Brain microvascular endothelial cell (primary cell): ENCODE results near the gene TBC1D21.

Experiments used
- DNase-seq: peaks from one replicate; pipeline ENCODE4 v3.0.0-alpha.2; 2020
- H3K27ac ChIP-seq: fragments of 250-450 bp; sonication (Bioruptor Pico); 2 replicates; pipeline ENCODE4 v1.5.1; 2020; ENCODE audit warnings: mild to moderate bottlenecking, moderate library complexity
- H3K27me3 ChIP-seq: fragments of 250-450 bp; sonication (Bioruptor Pico); replicated peaks from 2 replicates; pipeline ENCODE4 v1.5.1; 2020; ENCODE audit warnings: mild to moderate bottlenecking
- H3K36me3 ChIP-seq: fragments of 250-450 bp; sonication (Bioruptor Pico); replicated peaks from 2 replicates; pipeline ENCODE4 v1.5.1; 2020; ENCODE audit warnings: mild to moderate bottlenecking
- H3K4me3 ChIP-seq: 2 replicates; pipeline ENCODE4 v1.5.1; 2011; ENCODE audit warnings: low read depth, mild to moderate bottlenecking, control low read depth, low read length, moderate library complexity
- in situ Hi-C: cut with HindIII; loops from 2 replicates; pipeline ENCODE4 v1.10.0; 2017; ENCODE audit warnings: low sequenced_read_pairs, low pct_ligation_motif_present
- TF ChIP-seq, protein P1 (sequence below): IDR thresholded peaks from 2 replicates; pipeline ENCODE4 v1.5.1; 2011; ENCODE audit warnings: low read depth, mild to moderate bottlenecking, moderate library complexity, low read length, control low read depth, inconsistent platforms; ENCODE audit errors: missing control alignments

The TBC1D21 gene

DNA sequence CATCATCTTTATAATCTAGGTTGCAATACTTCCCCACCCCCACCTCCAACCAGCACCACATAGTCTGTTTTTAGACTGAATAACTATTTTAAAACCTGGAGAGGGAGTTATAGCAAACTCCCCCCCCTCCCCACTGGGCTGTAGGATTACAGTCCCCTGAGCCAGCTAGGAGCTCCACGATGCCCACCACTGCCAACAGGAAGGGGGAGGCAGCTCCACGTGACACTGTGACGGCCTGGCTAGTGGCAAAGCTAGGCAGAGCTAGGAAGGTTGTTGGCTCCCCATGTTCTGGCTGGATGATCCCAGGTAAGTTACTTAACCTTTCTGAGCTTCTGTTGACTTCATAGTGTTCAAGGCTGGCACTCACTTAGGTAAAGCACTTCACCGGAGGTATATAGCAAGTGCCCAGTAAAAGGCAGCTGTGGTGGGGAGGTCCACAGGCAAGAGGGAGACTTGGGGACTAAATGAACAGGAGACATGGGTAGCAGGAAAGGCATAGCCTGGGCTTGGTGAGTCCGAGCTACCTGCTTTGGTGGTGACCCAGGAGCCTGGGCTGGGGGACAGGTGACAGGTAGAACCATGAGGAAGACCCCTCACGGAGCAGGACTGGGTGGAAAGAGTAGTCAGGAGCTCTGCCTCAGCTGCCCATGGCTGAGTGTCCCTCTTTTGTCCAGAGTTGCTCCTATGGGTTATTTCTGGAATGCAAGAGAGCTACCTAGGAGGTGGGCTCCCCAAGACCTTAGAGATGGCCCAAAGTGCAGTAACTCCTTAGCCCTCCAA is 4.0 kb upstream of the TBC1D21 start:
- TF ChIP-seq, protein P1, sequence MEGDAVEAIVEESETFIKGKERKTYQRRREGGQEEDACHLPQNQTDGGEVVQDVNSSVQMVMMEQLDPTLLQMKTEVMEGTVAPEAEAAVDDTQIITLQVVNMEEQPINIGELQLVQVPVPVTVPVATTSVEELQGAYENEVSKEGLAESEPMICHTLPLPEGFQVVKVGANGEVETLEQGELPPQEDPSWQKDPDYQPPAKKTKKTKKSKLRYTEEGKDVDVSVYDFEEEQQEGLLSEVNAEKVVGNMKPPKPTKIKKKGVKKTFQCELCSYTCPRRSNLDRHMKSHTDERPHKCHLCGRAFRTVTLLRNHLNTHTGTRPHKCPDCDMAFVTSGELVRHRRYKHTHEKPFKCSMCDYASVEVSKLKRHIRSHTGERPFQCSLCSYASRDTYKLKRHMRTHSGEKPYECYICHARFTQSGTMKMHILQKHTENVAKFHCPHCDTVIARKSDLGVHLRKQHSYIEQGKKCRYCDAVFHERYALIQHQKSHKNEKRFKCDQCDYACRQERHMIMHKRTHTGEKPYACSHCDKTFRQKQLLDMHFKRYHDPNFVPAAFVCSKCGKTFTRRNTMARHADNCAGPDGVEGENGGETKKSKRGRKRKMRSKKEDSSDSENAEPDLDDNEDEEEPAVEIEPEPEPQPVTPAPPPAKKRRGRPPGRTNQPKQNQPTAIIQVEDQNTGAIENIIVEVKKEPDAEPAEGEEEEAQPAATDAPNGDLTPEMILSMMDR = no peak
- no peak overlapping the region for H3K27ac ChIP-seq
- no peak overlapping the region for H3K4me3 ChIP-seq
- peaks cover 24% of the 10 kb centered on the region for H3K27me3 ChIP-seq
- H3K36me3 ChIP-seq = no peaks in the 10 kb centered on the region
- no peak for DNase-seq
- in situ Hi-C loops = no loop called here

DNA sequence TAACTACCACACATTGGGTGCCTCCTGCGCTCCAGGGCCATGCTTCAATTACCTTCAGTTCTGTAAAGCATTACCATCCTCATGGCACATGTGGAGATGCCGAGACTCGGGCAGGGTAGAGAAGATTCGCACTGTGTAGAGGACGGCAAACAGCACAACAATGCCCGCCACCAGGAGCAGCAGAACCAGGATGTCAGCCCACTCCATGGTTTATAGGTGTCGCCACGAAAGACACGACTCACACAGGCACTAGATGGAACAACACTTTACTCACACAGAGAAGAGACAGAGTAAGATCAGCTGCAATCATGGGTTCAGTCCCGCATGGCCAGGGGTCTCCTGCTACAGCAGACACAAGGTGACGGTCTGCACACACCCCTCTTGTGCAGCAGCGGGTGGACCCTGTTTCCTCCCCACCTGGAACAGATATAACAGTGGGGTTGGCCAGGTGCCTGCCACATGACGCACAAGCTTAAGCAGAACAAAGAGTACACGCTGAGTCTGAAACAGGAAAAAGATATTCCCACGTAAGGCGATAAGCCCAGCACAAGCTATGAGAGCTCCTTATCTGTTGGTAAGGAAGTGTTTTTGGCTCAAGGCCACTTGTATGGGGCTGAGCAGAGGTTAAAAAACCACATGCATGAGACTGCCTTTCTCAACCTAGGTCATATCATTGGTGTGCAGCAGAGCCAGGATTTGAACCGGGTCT is 2.5 kb upstream of the TBC1D21 start:
- Histone ChIP-seq H3K27ac (no peak overlapping the region), H3K36me3 (no peaks in the 10 kb centered on the region), H3K4me3 (no peak overlapping the region), H3K27me3 (peaks cover 19% of the 10 kb centered on the region)
- peak; percentile 49 for DNase-seq
- in situ Hi-C loops = no loop called here
- TF ChIP-seq, protein P1 = no peak

- peak; percentile 8 for DNase-seq
- no peak overlapping the region for H3K27ac ChIP-seq
- peaks cover 9% of the 10 kb centered on the region for H3K27me3 ChIP-seq
- no peaks in the 10 kb centered on the region for H3K36me3 ChIP-seq
- in situ Hi-C loops = no loop called here
- TF ChIP-seq, protein P1 = no peak
- no peak overlapping the region for H3K4me3 ChIP-seq
These were observed 1.0 kb upstream of the TBC1D21 start for GRCh38 chr15:73872346-73872745.

DNA sequence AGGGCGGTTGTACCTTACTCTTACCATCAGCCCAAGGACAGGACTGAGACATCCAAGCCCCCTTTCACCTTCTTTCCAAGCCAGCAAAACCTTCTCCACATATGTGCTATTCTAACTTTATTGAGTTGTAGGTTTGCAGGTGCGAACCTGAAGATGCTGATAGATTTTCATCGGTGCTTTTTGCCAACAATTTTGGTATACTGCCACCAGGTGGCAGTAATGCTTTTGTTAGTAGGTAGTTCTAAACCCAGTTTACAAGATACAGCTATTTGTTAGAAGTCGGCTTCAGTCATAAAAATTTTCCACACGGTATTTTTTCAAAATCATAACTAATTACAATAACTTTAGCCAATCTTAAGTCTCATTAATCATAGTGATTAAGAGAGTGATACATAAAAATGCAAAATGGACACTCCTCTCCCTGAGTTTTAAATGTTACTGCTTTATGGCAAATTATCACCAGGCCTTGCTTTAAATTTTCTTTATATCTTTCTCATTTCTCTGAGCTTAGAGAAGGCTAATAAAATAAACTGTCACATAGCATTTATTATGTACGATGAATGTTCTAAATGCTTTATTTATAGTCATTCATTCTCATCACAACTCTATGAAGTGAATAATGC is 636 bp downstream of the TBC1D21 start:
- Histone ChIP-seq H3K27me3 (peaks cover 6% of the 10 kb centered on the region), H3K36me3 (no peaks in the 10 kb centered on the region), H3K27ac (no peak overlapping the region), H3K4me3 (no peak overlapping the region)
- TF ChIP-seq, protein P1 = peak; percentile 62
- in situ Hi-C loops = no loop called here
- peak; percentile 59 for DNase-seq

DNA sequence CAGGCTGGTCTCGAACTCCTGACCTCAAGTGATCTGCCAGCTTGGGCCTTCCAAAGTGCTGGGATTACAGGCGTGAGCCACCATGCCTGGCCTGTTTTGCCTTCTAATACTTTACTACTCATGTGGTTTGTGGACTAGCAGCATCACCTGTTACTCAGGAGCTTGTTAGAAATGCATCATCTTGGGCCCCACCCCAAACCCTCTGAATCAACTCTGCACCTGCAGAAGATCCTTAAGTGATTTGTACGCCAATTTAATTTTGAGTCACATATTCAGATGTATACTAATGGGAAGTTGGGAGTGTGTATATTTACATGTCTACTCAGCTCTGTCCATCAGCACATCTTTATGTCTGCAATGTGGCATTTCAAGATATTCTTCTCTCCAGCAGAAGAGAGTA is 6.1 kb downstream of the TBC1D21 start:
- in situ Hi-C loops = no loop called here
- TF ChIP-seq, protein P1 = no peak
- H3K4me3 ChIP-seq = no peak overlapping the region
- no peaks in the 10 kb centered on the region for H3K27me3 ChIP-seq
- DNase-seq = no peak
- H3K36me3 ChIP-seq = no peaks in the 10 kb centered on the region
- H3K27ac ChIP-seq = no peak overlapping the region
